ENCODE measurements around the gene SIRPD.

GRCh38 chr20:1565461-1565860, 8.0 kb upstream of the SIRPD start:
- no peak for TF ChIP-seq POLR2A (IDR thresholded peaks at IDR 0.05)
- TF ChIP-seq, protein P1, sequence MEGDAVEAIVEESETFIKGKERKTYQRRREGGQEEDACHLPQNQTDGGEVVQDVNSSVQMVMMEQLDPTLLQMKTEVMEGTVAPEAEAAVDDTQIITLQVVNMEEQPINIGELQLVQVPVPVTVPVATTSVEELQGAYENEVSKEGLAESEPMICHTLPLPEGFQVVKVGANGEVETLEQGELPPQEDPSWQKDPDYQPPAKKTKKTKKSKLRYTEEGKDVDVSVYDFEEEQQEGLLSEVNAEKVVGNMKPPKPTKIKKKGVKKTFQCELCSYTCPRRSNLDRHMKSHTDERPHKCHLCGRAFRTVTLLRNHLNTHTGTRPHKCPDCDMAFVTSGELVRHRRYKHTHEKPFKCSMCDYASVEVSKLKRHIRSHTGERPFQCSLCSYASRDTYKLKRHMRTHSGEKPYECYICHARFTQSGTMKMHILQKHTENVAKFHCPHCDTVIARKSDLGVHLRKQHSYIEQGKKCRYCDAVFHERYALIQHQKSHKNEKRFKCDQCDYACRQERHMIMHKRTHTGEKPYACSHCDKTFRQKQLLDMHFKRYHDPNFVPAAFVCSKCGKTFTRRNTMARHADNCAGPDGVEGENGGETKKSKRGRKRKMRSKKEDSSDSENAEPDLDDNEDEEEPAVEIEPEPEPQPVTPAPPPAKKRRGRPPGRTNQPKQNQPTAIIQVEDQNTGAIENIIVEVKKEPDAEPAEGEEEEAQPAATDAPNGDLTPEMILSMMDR (IDR thresholded peaks at IDR 0.05 in 8 of 11, conservative IDR thresholded peaks at IDR 0.05 in 3 of 11) = no peak
